ENCODE data around the gene TFAP2C.

DNA sequence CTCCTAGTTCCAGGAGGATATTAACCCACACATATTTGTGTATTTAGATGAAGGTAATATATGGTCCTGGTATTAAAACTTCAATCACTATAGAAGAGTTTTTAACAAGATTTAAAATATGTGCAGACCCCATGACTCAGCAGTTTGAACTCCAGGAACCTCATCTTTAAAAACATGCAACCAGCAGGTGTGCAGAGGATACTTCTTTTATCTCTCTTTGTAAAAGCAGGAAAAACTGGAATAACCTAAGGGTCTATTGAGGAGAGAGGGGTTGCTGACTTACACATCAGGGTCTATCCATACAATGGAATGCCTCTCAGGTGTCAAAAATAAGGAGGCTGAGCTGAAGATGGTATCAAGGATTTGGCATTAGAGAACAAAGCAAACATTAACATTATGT, 36.9 kb upstream of the TFAP2C start:
- TF ChIP-seq, protein P1, sequence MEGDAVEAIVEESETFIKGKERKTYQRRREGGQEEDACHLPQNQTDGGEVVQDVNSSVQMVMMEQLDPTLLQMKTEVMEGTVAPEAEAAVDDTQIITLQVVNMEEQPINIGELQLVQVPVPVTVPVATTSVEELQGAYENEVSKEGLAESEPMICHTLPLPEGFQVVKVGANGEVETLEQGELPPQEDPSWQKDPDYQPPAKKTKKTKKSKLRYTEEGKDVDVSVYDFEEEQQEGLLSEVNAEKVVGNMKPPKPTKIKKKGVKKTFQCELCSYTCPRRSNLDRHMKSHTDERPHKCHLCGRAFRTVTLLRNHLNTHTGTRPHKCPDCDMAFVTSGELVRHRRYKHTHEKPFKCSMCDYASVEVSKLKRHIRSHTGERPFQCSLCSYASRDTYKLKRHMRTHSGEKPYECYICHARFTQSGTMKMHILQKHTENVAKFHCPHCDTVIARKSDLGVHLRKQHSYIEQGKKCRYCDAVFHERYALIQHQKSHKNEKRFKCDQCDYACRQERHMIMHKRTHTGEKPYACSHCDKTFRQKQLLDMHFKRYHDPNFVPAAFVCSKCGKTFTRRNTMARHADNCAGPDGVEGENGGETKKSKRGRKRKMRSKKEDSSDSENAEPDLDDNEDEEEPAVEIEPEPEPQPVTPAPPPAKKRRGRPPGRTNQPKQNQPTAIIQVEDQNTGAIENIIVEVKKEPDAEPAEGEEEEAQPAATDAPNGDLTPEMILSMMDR (IDR thresholded peaks at IDR 0.05; ENCODE audit: insufficient read depth, low read length), result no peak
- no peak for TF ChIP-seq POLR2AphosphoS5 (IDR thresholded peaks at IDR 0.05; ENCODE audit: low read depth)
- TF ChIP-seq, protein P2, sequence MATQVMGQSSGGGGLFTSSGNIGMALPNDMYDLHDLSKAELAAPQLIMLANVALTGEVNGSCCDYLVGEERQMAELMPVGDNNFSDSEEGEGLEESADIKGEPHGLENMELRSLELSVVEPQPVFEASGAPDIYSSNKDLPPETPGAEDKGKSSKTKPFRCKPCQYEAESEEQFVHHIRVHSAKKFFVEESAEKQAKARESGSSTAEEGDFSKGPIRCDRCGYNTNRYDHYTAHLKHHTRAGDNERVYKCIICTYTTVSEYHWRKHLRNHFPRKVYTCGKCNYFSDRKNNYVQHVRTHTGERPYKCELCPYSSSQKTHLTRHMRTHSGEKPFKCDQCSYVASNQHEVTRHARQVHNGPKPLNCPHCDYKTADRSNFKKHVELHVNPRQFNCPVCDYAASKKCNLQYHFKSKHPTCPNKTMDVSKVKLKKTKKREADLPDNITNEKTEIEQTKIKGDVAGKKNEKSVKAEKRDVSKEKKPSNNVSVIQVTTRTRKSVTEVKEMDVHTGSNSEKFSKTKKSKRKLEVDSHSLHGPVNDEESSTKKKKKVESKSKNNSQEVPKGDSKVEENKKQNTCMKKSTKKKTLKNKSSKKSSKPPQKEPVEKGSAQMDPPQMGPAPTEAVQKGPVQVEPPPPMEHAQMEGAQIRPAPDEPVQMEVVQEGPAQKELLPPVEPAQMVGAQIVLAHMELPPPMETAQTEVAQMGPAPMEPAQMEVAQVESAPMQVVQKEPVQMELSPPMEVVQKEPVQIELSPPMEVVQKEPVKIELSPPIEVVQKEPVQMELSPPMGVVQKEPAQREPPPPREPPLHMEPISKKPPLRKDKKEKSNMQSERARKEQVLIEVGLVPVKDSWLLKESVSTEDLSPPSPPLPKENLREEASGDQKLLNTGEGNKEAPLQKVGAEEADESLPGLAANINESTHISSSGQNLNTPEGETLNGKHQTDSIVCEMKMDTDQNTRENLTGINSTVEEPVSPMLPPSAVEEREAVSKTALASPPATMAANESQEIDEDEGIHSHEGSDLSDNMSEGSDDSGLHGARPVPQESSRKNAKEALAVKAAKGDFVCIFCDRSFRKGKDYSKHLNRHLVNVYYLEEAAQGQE (IDR thresholded peaks at IDR 0.05; ENCODE audit: insufficient replicate concordance, low read depth), result no peak
- no peak for TF ChIP-seq GABPA (IDR thresholded peaks at IDR 0.05; ENCODE audit: low read depth)
